NT2/D1 (cell line): ENCODE data around the gene BAG3.

Experiments used
- YY1 ChIP-seq: IDR thresholded peaks from 2 replicates; pipeline ENCODE4 v1.6.1; 2011; ENCODE audit not compliant: insufficient read length, insufficient read depth
- ZNF274 ChIP-seq: IDR thresholded peaks from 2 replicates; pipeline ENCODE4 v1.6.1; 2011; ENCODE audit warnings: mild to moderate bottlenecking, low read depth, low read length

DNA sequence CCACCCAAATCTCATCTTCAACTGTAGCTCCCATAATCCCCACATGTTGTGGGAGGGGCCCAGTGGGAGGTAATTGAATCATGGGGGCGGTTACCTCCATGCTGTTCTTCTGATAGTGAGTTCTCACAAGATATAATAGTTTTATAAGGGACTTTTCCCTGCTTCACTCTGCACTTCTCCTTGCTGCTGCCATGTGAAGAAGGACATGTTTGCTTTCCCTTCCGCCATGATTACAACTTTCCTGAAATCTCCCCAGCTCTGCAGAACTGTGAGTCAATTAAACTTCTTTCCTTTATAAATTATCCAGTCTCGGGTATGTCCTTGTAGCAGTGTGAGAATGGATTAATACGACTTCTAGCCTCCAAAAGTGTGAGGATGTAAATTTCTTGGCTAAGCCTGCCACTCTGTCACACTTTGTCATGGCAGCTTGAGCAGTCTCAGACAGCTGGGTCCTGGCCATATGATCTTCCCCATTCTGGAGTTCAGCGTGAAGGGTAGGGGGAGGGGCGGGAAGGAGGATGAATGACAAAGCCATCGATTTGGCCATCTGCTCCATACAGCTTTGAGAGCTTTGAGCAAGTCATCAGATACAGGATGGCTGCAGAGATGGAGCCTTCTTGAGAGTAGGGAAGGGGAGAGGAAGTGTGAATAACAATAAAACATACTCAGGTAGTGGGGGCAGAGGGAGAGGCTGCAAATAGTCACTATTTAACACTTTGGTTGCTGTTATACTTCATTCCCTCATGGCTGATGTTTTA, 55.5 kb downstream of the BAG3 start:
- TF ChIP-seq YY1 (no peak), ZNF274 (no peak)
